Gastrocnemius medialis (tissue), 4 donors: ENCODE measurements around the gene KLF7. TPM values are rescaled to one million over a fixed set of nuclear protein-coding genes. Genes with fewer than 3 reads are reported as not detected.

ENCODE experiments used
- ATAC-seq, 2 donors: fragments of 150-250 bp; one replicate each; pipeline ENCODE4 v1.9.1; 2016
- DNase-seq, 2 donors: peaks; one replicate each; pipeline ENCODE4 v3.0.0-alpha.2; 2019
- H3K27ac ChIP-seq, 4 donors: fragments of 200-600 bp; sonication (generic); 1 replicate in 1 of 4; 2 replicates in 3 of 4; pipeline ENCODE4 v1.5.1; 2016 to 2018; ENCODE audit warnings: mild to moderate bottlenecking in 2 of 4, moderate library complexity in 1 of 4
- H3K27me3 ChIP-seq, 3 donors: fragments of 200-600 bp; sonication (generic) in 2 of 3; 1 replicate in 1 of 3; 2 replicates in 2 of 3; pipeline versions ENCODE4 v1.5.1 to v1.6.0; 2016 to 2019; ENCODE audit warnings: mild to moderate bottlenecking in 1 of 3, moderate library complexity in 1 of 3
- H3K36me3 ChIP-seq, 2 donors: fragments of 200-600 bp; sonication (generic) in 1 of 2; one replicate each; pipeline ENCODE4 v1.5.1; 2017 to 2018
- H3K4me1 ChIP-seq, 2 donors: fragments of 200-600 bp; sonication (generic) in 1 of 2; one replicate each; pipeline ENCODE4 v1.5.1; 2016 to 2017; ENCODE audit warnings: mild to moderate bottlenecking in 2 of 2
- H3K4me3 ChIP-seq, 4 donors: fragments of 200-600 bp; sonication (generic) in 3 of 4; 1 replicate in 1 of 4; 2 replicates in 3 of 4; pipeline ENCODE4 v1.5.1; 2016 to 2019; ENCODE audit warnings: mild to moderate bottlenecking in 2 of 4
- H3K9me3 ChIP-seq, 3 donors: fragments of 200-600 bp; sonication (generic) in 2 of 3; 1 replicate in 1 of 3; 2 replicates in 2 of 3; pipeline ENCODE4 v1.5.1; 2016 to 2019
- POLR2A ChIP-seq, 2 donors: fragments of 450-650 bp; IDR thresholded peaks; one replicate each; pipeline ENCODE4 v1.6.1; 2017; ENCODE audit warnings: antibody characterized with exemption in 2 of 2, mild to moderate bottlenecking in 2 of 2, moderate library complexity in 2 of 2
- in situ Hi-C, 4 donors: fragments of 200-750 bp; cut with MboI; loops; one replicate each; pipeline versions ENCODE4 v1.15.0 to v1.8.0; 2017; ENCODE audit warnings: low sequenced_read_pairs in 4 of 4
- intact Hi-C: fragments of 100-400 bp; cut with DNase I; formaldehyde crosslinking; loops from one replicate; pipeline ENCODE4 v1.15.1; 2023; ENCODE audit warnings: low total_unique reads
- total RNA-seq, 4 donors: library from RNA; depleted of rRNA; stranded (reverse); fragments of >200 nt; gene quantifications; one replicate each; pipeline versions ENCODE4 v1.1.0 to v1.2.3, GENCODE V29; 2016
- TF ChIP-seq, protein P1 (sequence below), 5 experiments: fragments of 450-650 bp in 3 of 5; fragments of 200-600 bp in 2 of 5; sonication (generic) in 2 of 5; IDR thresholded peaks in 4 of 5; conservative IDR thresholded peaks in 1 of 5; 1 replicate in 4 of 5; 2 replicates in 1 of 5; pipeline ENCODE4 v1.5.1; 2016 to 2019; ENCODE audit warnings: antibody characterized with exemption in 5 of 5, mild to moderate bottlenecking in 3 of 5, moderate library complexity in 3 of 5

Gene KLF7
- total RNA-seq, 4 donors from 2014 or later: 6.8 to 12.0 (median 7.6) TPM

DNA sequence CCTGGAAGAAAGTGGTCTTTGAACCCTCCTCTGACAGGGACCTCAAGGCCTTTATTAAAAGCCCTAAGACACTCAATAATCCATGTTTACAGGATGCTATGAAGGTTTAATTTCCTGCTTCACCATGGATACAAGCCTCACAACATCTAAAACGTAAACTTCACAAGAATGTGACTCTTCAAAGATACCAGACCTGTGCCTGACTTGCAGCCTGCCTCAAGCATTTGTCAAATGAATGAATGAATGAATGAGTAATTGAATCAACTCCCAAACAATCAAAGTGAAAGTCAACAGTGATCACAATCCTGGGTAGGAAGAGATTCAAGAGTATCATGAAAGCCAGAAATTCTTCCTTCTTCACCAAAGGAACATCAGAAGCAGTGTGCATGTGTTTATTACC lies 30.4 kb downstream of the KLF7 start:
- H3K4me1 ChIP-seq: peaks cover 76 to 84% of the 10 kb centered on the region in 2 donors
- TF ChIP-seq, protein P1, sequence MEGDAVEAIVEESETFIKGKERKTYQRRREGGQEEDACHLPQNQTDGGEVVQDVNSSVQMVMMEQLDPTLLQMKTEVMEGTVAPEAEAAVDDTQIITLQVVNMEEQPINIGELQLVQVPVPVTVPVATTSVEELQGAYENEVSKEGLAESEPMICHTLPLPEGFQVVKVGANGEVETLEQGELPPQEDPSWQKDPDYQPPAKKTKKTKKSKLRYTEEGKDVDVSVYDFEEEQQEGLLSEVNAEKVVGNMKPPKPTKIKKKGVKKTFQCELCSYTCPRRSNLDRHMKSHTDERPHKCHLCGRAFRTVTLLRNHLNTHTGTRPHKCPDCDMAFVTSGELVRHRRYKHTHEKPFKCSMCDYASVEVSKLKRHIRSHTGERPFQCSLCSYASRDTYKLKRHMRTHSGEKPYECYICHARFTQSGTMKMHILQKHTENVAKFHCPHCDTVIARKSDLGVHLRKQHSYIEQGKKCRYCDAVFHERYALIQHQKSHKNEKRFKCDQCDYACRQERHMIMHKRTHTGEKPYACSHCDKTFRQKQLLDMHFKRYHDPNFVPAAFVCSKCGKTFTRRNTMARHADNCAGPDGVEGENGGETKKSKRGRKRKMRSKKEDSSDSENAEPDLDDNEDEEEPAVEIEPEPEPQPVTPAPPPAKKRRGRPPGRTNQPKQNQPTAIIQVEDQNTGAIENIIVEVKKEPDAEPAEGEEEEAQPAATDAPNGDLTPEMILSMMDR (IDR thresholded peaks at IDR 0.05 in 4 of 5, conservative IDR thresholded peaks at IDR 0.05 in 1 of 5): no peak
- no peak for TF ChIP-seq POLR2A (IDR thresholded peaks at IDR 0.05)
- DNase-seq: no peak
- no peaks in the 10 kb centered on the region for H3K27me3 ChIP-seq
- H3K4me3 ChIP-seq: no peak overlapping the region
- intact Hi-C loops (no loop called here), in situ Hi-C loops (no loop called here)
- no peak for ATAC-seq
- peak overlapping the region; percentile 79 to 86 (median 81) for H3K27ac ChIP-seq
- no peaks in the 10 kb centered on the region for H3K36me3 ChIP-seq
- H3K9me3 ChIP-seq: no peaks in the 10 kb centered on the region

DNA sequence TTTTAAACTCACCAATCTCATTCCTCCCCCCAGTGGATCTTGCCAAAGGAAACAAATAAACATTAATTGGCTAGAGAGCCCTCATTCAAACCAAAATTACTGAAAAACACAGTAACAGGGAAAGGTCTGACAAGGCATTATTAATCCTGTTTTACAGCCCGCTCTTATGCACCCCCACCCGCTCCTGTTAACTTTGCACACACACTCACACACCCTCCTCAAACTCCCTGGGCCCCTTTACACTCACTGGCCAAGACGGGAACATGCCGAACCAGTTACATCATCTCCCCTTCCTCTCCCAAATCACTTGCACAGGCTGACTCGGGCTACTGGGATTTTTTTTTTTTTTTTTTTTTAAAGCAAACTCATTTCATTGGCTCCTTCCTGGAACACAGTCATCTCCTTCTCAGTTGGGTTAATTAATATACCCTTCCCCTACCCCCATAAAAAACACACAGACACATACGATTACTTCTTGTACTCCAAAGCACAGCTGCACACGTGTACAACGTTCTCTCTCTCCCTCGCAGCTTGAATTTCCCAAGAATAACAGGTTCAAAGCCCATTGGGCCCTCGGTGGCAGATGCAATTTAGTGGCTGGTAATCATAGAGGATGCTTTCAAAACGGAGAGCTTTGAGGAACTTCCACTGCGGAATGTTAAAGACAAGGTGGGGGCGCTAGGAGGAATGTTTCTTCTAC lies 31.8 kb downstream of the KLF7 start:
- Histone ChIP-seq H3K4me1 (peaks cover 71 to 73% of the 10 kb centered on the region in 2 donors), H3K27me3 (no peaks in the 10 kb centered on the region), H3K4me3 (no peak overlapping the region), H3K27ac (peak overlapping the region; percentile 79 to 86 (median 81)), H3K36me3 (no peaks in the 10 kb centered on the region), H3K9me3 (no peaks in the 10 kb centered on the region)
- in situ Hi-C loops: no loop called here
- no peak for TF ChIP-seq POLR2A (IDR thresholded peaks at IDR 0.05)
- TF ChIP-seq, protein P1 (IDR thresholded peaks at IDR 0.05 in 4 of 5, conservative IDR thresholded peaks at IDR 0.05 in 1 of 5): no peak
- intact Hi-C loops: loop anchor here (5.0 kb wide), 2 partner anchors 33 to 42 kb away; partner anchors contain the start of gene KLF7
- DNase-seq (peak; percentile 75 to 76), ATAC-seq (peak; percentile 87 to 94)

DNA sequence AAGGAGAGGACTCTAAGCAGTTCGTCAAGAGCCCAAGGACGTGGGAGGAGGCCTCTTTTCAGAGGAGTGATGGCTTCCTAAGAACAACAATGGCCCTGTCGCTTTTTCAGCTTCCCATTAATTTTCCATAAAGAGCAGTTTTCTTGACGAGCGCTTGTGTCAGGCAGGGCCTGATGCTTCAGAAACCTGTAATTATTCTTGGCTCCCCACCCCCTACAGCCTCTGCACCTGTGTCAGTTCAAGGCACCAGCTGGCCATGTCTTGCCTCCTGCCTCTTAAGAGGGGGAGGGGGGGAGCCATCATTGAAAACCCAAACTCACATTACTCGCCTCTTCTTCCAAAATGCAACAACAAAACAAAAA lies 32.3 kb downstream of the KLF7 start:
- TF ChIP-seq POLR2A (IDR thresholded peaks at IDR 0.05): no peak
- Histone ChIP-seq H3K4me1 (peaks cover 68 to 73% of the 10 kb centered on the region in 2 donors), H3K27ac (peak overlapping the region; percentile 79 to 86 (median 81)), H3K36me3 (no peaks in the 10 kb centered on the region), H3K9me3 (no peaks in the 10 kb centered on the region), H3K27me3 (no peaks in the 10 kb centered on the region), H3K4me3 (no peak overlapping the region)
- ATAC-seq (peak in 1 of 2 donors; percentile 8), DNase-seq (no peak)
- intact Hi-C loops: loop anchor here (5.0 kb wide), 2 partner anchors 34 to 41 kb away; partner anchors contain the start of gene KLF7
- in situ Hi-C loops: no loop called here

DNA sequence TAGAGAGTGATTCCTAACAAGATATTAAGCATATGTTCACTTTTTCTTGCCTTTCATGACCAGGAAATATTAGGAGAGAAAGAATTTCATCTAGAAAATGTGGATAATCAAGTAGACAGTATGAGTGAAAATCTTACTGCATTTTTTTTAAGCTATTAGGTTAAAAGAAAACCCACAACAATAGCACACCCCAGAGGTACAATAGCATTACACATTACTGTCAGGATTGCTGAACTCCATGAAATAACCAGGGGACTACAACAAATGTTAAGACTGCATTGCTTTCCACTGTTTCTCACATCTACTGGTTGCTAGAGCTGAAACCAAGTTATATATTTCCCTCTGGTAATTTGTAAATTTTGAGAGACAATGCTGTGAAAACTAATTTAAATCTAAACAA lies 33.7 kb downstream of the KLF7 start:
- peaks cover 54 to 62% of the 10 kb centered on the region in 2 donors for H3K4me1 ChIP-seq
- H3K27ac ChIP-seq: peak overlapping the region; percentile 79 to 86 (median 81)
- no peak overlapping the region for H3K4me3 ChIP-seq
- in situ Hi-C loops: no loop called here
- TF ChIP-seq, protein P1 (IDR thresholded peaks at IDR 0.05 in 4 of 5, conservative IDR thresholded peaks at IDR 0.05 in 1 of 5): no peak
- no peak for TF ChIP-seq POLR2A (IDR thresholded peaks at IDR 0.05)
- ATAC-seq (no peak), DNase-seq (no peak)
- no peaks in the 10 kb centered on the region for H3K36me3 ChIP-seq
- H3K9me3 ChIP-seq: no peaks in the 10 kb centered on the region
- intact Hi-C loops: loop anchor here (5.0 kb wide), 2 partner anchors 35 to 40 kb away; partner anchors contain the start of gene KLF7
- no peaks in the 10 kb centered on the region for H3K27me3 ChIP-seq

DNA sequence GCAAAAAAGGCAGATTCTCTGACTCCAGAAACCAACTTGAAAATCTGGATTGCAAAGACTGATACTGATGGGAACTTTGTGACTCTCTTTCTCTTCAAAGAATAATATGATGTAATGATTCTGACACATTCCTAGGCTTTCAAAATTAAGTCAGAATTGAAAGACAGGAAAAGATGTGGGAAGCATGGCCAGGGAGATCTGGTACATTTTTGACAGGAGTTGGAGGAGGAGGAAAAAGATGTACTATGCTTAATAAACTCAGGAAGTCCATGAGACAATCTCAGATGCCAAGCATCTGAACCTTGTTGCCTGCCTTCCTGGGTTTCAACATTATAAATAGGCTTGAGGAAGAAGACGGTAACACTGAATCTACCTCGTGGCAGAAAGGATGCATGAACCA lies 34.2 kb downstream of the KLF7 start:
- in situ Hi-C loops (no loop called here), intact Hi-C loops (loop anchor here (5.0 kb wide), 2 partner anchors 36 to 39 kb away; partner anchors contain the start of gene KLF7)
- no peaks in the 10 kb centered on the region for H3K27me3 ChIP-seq
- peak overlapping the region; percentile 79 to 86 (median 81) for H3K27ac ChIP-seq
- ATAC-seq: peak in 1 of 2 donors; percentile 17
- H3K4me1 ChIP-seq: peaks cover 50 to 58% of the 10 kb centered on the region in 2 donors
- H3K9me3 ChIP-seq: no peaks in the 10 kb centered on the region
- DNase-seq: no peak
- no peaks in the 10 kb centered on the region for H3K36me3 ChIP-seq
- H3K4me3 ChIP-seq: no peak overlapping the region
- no peak for TF ChIP-seq POLR2A (IDR thresholded peaks at IDR 0.05)
- TF ChIP-seq, protein P1 (IDR thresholded peaks at IDR 0.05 in 4 of 5, conservative IDR thresholded peaks at IDR 0.05 in 1 of 5): no peak
